Measurements from ENCODE around the gene MYEOV. TPM values are rescaled to one million over a fixed set of nuclear protein-coding genes. Genes with fewer than 3 reads are reported as not detected.

The MYEOV gene
- total RNA-seq, 1 donor from 2014 or later = 8.6 TPM

DNA sequence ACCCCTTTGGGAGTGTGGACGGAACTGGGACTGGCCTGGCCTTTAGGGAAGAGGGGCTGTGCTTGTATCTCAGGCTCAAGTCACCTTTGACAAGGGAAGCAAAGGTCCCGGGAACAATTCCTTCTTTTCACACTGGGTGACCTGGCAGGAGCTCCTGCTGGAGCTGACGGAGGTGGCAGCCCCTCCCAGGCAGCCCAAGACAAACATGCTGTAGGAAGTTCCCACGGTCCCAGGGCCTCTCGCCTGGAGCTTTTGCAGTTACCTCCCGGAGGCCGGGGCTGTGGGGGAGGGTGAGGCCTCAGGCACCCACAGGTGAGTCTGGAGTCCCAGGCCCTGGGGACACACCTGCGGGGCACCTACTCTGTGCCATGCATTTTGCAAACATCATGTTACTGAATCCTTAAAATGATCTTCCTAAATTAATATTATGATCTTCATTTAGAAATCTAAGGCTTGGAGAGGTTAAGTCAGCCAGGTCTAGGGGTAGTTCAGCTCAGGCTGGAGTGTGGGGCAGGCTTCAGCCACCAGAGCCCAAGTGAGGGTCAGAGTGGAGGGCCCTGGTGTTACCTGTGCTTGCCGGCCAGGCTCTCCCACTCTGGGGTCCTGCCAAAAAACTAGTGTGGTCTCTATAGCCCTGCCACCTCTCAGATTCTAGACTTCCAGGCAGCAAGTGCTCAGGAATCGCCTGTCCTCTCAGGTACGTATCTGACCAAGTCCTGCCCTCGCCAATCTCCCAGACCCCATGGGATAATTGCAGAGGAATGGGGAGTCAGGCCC is 15.7 kb upstream of the MYEOV start:
- no peak overlapping the region for H3K4me3 ChIP-seq (ENCODE audit: low read depth, low read length)
- TF ChIP-seq, protein P1, sequence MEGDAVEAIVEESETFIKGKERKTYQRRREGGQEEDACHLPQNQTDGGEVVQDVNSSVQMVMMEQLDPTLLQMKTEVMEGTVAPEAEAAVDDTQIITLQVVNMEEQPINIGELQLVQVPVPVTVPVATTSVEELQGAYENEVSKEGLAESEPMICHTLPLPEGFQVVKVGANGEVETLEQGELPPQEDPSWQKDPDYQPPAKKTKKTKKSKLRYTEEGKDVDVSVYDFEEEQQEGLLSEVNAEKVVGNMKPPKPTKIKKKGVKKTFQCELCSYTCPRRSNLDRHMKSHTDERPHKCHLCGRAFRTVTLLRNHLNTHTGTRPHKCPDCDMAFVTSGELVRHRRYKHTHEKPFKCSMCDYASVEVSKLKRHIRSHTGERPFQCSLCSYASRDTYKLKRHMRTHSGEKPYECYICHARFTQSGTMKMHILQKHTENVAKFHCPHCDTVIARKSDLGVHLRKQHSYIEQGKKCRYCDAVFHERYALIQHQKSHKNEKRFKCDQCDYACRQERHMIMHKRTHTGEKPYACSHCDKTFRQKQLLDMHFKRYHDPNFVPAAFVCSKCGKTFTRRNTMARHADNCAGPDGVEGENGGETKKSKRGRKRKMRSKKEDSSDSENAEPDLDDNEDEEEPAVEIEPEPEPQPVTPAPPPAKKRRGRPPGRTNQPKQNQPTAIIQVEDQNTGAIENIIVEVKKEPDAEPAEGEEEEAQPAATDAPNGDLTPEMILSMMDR (conservative IDR thresholded peaks at IDR 0.05; ENCODE audit: low read depth, low read length) = no peak
- no peak for DNase-seq (ENCODE audit: low read depth)

DNA sequence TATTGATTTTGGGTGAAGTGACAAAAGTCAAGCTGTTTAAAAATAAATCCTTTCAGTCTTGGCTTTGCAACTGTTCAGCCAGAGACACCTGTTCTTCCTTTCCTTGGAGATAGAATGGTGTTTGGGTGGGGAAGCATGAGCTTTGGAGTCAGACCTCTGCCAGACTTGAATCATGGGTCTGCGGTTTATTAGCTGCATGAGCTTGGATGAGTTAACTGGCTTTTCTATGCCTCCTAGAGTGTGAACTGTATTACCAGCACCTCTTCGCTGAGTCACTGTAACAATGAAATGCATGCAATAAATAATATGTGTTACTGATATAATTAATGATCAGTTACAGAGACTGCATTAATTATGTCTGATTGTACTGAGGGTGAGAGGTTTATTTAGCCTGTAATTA is 13.5 kb upstream of the MYEOV start:
- DNase-seq (ENCODE audit: low read depth) = peak; percentile 53
- TF ChIP-seq, protein P1 (conservative IDR thresholded peaks at IDR 0.05; ENCODE audit: low read depth, low read length) = no peak
- H3K4me3 ChIP-seq (ENCODE audit: low read depth, low read length) = no peak overlapping the region

GRCh38 chr11:69280994-69281393 is 13.0 kb upstream of the MYEOV start:
- TF ChIP-seq, protein P1 (conservative IDR thresholded peaks at IDR 0.05; ENCODE audit: low read depth, low read length) = no peak

GRCh38 chr11:69283446-69283845 is 10.5 kb upstream of the MYEOV start:
- no peak overlapping the region for H3K4me3 ChIP-seq (ENCODE audit: low read depth, low read length)
- TF ChIP-seq, protein P1 (conservative IDR thresholded peaks at IDR 0.05; ENCODE audit: low read depth, low read length) = no peak
- no peak for DNase-seq (ENCODE audit: low read depth)

More at GRCh38 chr11:69280994-69281393, 13.0 kb upstream of the MYEOV start:
- DNase-seq (ENCODE audit: low read depth) = peak; percentile 80
- H3K4me3 ChIP-seq (ENCODE audit: low read depth, low read length) = no peak overlapping the region

DNA sequence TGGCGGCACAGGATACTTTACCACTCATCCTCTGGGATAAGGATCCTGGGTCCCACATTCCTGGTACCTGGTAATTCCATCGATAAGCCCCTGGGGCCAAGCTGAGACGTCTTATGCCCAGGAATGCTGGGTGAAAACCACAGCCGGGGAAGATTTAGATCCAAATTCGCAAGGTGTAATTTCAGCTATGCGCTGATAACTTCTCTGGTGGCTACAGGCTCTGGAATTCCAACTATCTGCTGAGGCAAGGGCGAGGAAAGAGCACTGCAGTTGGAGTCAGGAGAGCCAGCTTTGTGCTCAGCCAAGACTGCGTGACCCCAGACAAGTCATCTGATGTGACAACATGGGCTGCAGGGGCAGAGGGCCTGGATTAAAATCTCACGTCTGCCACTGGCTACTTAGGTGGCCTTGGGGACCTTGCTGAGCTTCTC is 9.9 kb upstream of the MYEOV start:
- TF ChIP-seq, protein P1 (conservative IDR thresholded peaks at IDR 0.05; ENCODE audit: low read depth, low read length) = no peak
- no peak for DNase-seq (ENCODE audit: low read depth)
- no peak overlapping the region for H3K4me3 ChIP-seq (ENCODE audit: low read depth, low read length)

DNA sequence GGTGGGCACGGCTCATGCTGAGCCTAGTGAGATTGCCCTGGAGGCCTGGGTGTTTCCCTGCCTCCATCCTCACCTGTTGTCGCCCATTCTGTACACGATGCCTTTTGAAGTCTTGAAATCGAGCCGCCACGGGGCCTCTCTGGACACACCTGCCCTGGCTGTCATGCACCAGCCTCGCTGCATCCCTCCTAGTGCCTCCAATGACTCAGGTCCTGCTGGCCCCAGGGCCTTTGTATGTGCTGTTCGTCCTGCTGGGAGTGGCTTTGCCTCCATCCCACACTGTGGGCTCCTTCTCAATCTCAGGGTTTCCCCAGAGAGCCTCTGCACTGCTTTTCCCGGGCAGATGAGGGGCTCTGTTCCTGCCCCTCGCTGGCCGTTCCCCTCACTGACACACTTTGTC is 8.9 kb upstream of the MYEOV start:
- TF ChIP-seq, protein P1 (conservative IDR thresholded peaks at IDR 0.05; ENCODE audit: low read depth, low read length) = no peak
- no peak for DNase-seq (ENCODE audit: low read depth)
- no peak overlapping the region for H3K4me3 ChIP-seq (ENCODE audit: low read depth, low read length)

DNA sequence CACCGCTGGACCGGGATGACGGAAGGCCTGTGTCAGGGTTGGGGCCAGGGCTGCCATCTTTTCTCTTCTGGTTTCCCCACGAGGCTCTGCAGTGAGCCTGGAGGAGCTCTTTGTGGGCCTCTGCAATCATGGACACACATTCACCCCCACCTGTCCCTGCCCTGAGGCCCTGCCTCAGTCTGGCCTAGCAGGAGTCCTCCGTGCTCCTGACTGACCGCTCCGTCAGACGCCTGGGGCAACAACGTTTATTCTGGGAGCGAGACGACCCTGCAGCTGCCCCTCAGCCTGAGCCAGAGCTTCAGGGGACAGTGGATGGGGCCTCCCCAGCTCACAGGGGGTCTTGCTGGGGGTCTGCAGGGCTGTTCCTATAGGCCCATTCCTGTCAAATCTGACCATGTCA is 8.2 kb upstream of the MYEOV start:
- no peak for DNase-seq (ENCODE audit: low read depth)
- H3K4me3 ChIP-seq (ENCODE audit: low read depth, low read length) = no peak overlapping the region
- TF ChIP-seq, protein P1 (conservative IDR thresholded peaks at IDR 0.05; ENCODE audit: low read depth, low read length) = no peak
